Upper lobe of right lung (tissue), 1 donor: Measurements from ENCODE around the gene MYBL2. TPM values are rescaled to one million over a fixed set of nuclear protein-coding genes. Genes with fewer than 3 reads are reported as not detected.

Source experiments
- ATAC-seq: fragments of 200-7000 bp; cut with Tn5 transposase; one replicate; pipeline ENCODE4 v1.9.1; 2020; ENCODE audit warnings: mild to moderate bottlenecking, moderate library complexity
- DNase-seq: peaks from one replicate; pipeline ENCODE4 v3.0.0-alpha.2; 2020
- H3K27ac ChIP-seq: fragments of 200-600 bp; one replicate; pipeline ENCODE4 v1.8.0; 2022
- H3K27me3 ChIP-seq: fragments of 200-600 bp; one replicate; pipeline ENCODE4 v1.8.0; 2022; ENCODE audit warnings: mild to moderate bottlenecking
- H3K36me3 ChIP-seq: fragments of 200-600 bp; one replicate; pipeline ENCODE4 v1.8.0; 2022
- H3K4me1 ChIP-seq: fragments of 200-600 bp; one replicate; pipeline ENCODE4 v1.8.0; 2022
- H3K4me3 ChIP-seq: fragments of 200-600 bp; one replicate; pipeline ENCODE4 v1.8.0; 2022; ENCODE audit warnings: mild to moderate bottlenecking
- H3K9me3 ChIP-seq: fragments of 200-600 bp; one replicate; pipeline ENCODE4 v1.8.0; 2022
- CTCF ChIP-seq: fragments of 200-600 bp; IDR thresholded peaks from one replicate; pipeline ENCODE4 v1.8.0; 2022; ENCODE audit warnings: antibody characterized with exemption
- intact Hi-C: fragments of 100-400 bp; cut with DNase I; formaldehyde crosslinking; loops from one replicate; pipeline ENCODE4 v1.11.0; 2022
- total RNA-seq: library from RNA; stranded (reverse); fragmentation: NEBNext Ultra II Directional; extraction: Animal tissue kit (Norgen Biotek cat#: 25700); gene quantifications from one replicate; pipeline ENCODE4 v1.2.1, GENCODE V29; 2021
- donor health status: DM: no; HTN: yes; CAD: no; lungs with severe emphysema.

The MYBL2 gene
- total RNA-seq, 1 donor from 2014 or later: 1.0 TPM

- H3K36me3 ChIP-seq: no peaks in the 10 kb centered on the region
- DNase-seq (no peak), ATAC-seq (no peak)
- H3K4me3 ChIP-seq: no peak overlapping the region
- no peaks in the 10 kb centered on the region for H3K9me3 ChIP-seq
- H3K4me1 ChIP-seq: no peaks in the 10 kb centered on the region
- TF ChIP-seq CTCF: no peak
- intact Hi-C loops: no loop called here
- H3K27me3 ChIP-seq: no peaks in the 10 kb centered on the region
- H3K27ac ChIP-seq: no peak overlapping the region
Measured at GRCh38 chr20:43726333-43726732, 59.4 kb downstream of the MYBL2 start.

GRCh38 chr20:43726811-43727338 lies 60.0 kb downstream of the MYBL2 start, which contains the start of gene GTSF1L:
GTSF1L (minus strand) TSS chr20:43727002; CDS start chr20:43726694, 308 bp downstream.
- ATAC-seq: no peak
- Histone ChIP-seq H3K27ac (no peak within 1 kb of the TSS), H3K36me3 (no peaks in the 10 kb centered on the region), H3K4me3 (no peak within 1 kb of the TSS), H3K4me1 (no peaks in the 10 kb centered on the region), H3K9me3 (no peaks in the 10 kb centered on the region), H3K27me3 (peaks cover 2% of the 10 kb centered on the region)
- no peak for DNase-seq
- no peak for TF ChIP-seq CTCF
- intact Hi-C loops: no loop called here

- no peak for TF ChIP-seq CTCF
Measured at GRCh38 chr20:43727980-43728590, 61.2 kb downstream of the MYBL2 start.

GRCh38 chr20:43728686-43729255 lies 61.9 kb downstream of the MYBL2 start:
- Histone ChIP-seq H3K27ac (no peak overlapping the region), H3K9me3 (no peaks in the 10 kb centered on the region), H3K36me3 (no peaks in the 10 kb centered on the region), H3K4me3 (no peak overlapping the region), H3K4me1 (no peaks in the 10 kb centered on the region), H3K27me3 (peaks cover 3% of the 10 kb centered on the region)
- TF ChIP-seq CTCF: no peak
- no peak for DNase-seq
- ATAC-seq: no peak
- intact Hi-C loops: no loop called here

More at GRCh38 chr20:43727980-43728590, 61.2 kb downstream of the MYBL2 start:
- Histone ChIP-seq H3K9me3 (no peaks in the 10 kb centered on the region), H3K36me3 (no peaks in the 10 kb centered on the region), H3K4me1 (no peaks in the 10 kb centered on the region), H3K4me3 (no peak overlapping the region), H3K27me3 (peaks cover 3% of the 10 kb centered on the region), H3K27ac (no peak overlapping the region)
- DNase-seq (no peak), ATAC-seq (no peak)
- intact Hi-C loops: no loop called here

GRCh38 chr20:43731469-43731868 lies 64.6 kb downstream of the MYBL2 start:
- H3K27ac ChIP-seq: no peak overlapping the region
- no peak for DNase-seq
- no peak overlapping the region for H3K4me3 ChIP-seq
- intact Hi-C loops: no loop called here
- no peaks in the 10 kb centered on the region for H3K9me3 ChIP-seq
- no peaks in the 10 kb centered on the region for H3K36me3 ChIP-seq
- no peak for ATAC-seq
- no peaks in the 10 kb centered on the region for H3K4me1 ChIP-seq
- peaks cover 3% of the 10 kb centered on the region for H3K27me3 ChIP-seq
- no peak for TF ChIP-seq CTCF
